Activated T-cell treated with anti-CD3 and anti-CD28 coated beads, Interleukin-2, amount 50 U/mL, for 72 hours (primary cell): ENCODE results near the gene CGB2. TPM values are rescaled to one million over a fixed set of nuclear protein-coding genes. Genes with fewer than 3 reads are reported as not detected.

Experiments
- ATAC-seq, 2 donors: fragments of 150-1000 bp; cut with Tn5 transposase; replicated peaks in 1 of 2; 2 replicates each; pipeline ENCODE4 v1.10.0; 2021; ENCODE audit warnings: moderate library complexity in 2 of 2, mild to moderate bottlenecking in 1 of 2
- DNase-seq, 2 donors: peaks; one replicate each; pipeline ENCODE4 v3.0.0; 2021 to 2022; ENCODE audit warnings: mixed read lengths in 1 of 2
- H3K27ac Mint-ChIP-seq: one replicate; pipeline ENCODE4 v1.8.0; 2022; ENCODE audit warnings: mild to moderate bottlenecking, moderate library complexity, mixed read lengths
- H3K27me3 Mint-ChIP-seq: one replicate; pipeline ENCODE4 v1.8.0; 2022; ENCODE audit warnings: low read depth, mixed read lengths
- H3K36me3 Mint-ChIP-seq, 2 donors: one replicate each; pipeline ENCODE4 v1.8.0; 2022; ENCODE audit warnings: mixed read lengths in 2 of 2, mild to moderate bottlenecking in 1 of 2; ENCODE audit not compliant: insufficient read depth in 2 of 2
- H3K4me1 Mint-ChIP-seq: one replicate; pipeline ENCODE4 v1.8.0; 2022; ENCODE audit warnings: low read depth, mixed read lengths
- H3K4me3 Mint-ChIP-seq, 2 donors: one replicate each; pipeline ENCODE4 v1.8.0; 2022; ENCODE audit warnings: mild to moderate bottlenecking in 2 of 2, mixed read lengths in 2 of 2, moderate library complexity in 2 of 2
- H3K9me3 Mint-ChIP-seq, 2 donors: one replicate each; pipeline ENCODE4 v1.8.0; 2022; ENCODE audit warnings: mixed read lengths in 2 of 2
- total RNA-seq, 2 donors: library from RNA; stranded (reverse); gene quantifications; one replicate each; pipeline ENCODE4 v1.2.3, GENCODE V29; 2022

The CGB2 gene
- total RNA-seq, 2 donors from 2014 or later: 1.4 TPM; not detected in 1

DNA sequence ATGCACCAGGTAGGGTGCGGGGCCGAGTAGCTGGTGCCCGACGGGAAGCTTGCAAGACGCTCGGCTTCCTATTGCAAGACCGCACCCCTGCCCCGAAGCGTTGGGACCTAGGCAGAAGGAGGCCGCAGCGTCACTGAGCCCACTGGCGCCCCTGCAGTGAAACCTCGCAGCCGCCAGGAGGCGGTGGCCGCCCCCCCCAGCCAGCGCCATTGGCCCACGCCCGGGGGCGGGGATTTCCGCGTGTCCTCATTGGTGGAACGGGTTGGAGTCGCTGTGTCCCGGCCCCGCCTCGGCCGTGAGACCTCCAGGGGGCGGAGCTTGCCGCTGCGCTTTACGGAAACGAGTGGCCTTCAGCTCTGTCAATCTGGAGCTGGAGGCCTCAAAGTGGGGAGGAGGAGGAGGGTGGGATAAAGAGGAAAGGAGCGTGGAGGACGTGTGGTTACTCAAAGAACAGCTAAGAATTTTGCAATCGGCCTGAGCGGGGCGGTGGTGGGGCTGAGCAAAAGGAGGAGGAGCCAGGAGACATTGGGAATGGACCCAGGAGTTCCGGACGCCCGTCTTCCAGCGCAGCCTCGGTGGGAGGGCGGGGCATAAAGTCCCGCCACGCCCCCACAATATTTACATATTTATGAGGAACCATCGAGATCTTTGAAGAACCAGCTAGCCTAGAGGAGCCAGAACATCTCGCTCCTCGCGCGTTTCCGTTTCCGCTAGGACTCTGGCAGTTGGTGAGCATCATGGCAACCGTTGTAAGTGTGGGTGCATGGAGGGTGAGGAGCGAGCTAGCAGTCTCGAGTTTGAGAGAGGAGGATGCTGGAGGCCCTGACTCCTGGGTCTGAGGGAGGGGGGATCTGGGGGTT is 38.3 kb upstream of the CGB2 start, which contains the start of the genes GYS1 and RUVBL2:
GYS1 (minus strand) TSS at position 135 of the 860 bp plus-strand sequence. CDS start 197 bp downstream, outside the sequence.
RUVBL2 (plus strand) TSS at position 713 of the 860 bp plus-strand sequence; CDS start at position 738, 25 bp downstream.
- H3K36me3 Mint-ChIP-seq: peaks cover 4 to 7% of the 10 kb centered on the region in 2 donors
- H3K27ac Mint-ChIP-seq: peak within 1 kb of the TSS; percentile 91
- ATAC-seq (peak; percentile 93), DNase-seq (peak; percentile 100)
- peak within 1 kb of the TSS; percentile 90 to 99 for H3K4me3 Mint-ChIP-seq
- H3K9me3 Mint-ChIP-seq: no peaks in the 10 kb centered on the region
- no peaks in the 10 kb centered on the region for H3K27me3 Mint-ChIP-seq
- peaks cover 46% of the 10 kb centered on the region for H3K4me1 Mint-ChIP-seq

DNA sequence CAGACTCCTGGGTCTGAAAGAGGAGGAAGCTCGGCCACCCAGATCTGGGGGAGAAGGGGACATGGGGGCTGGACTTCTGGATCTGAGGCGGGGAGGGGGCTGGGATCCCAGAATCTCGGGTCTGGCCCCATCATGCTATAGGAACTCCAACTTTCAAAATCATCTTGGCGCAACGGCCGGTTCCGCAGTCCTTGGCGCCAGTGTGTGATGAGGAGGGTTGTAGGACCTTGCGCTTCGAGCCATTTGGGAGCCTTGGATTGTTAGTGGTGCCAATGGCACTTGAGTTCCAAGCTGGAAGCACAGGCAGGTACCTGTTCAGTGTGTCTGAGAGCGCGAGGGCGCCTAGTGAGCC is 37.7 kb upstream of the CGB2 start:
- peaks cover 2 to 7% of the 10 kb centered on the region in 2 donors for H3K36me3 Mint-ChIP-seq
- H3K4me1 Mint-ChIP-seq: peaks cover 46% of the 10 kb centered on the region
- H3K9me3 Mint-ChIP-seq: no peaks in the 10 kb centered on the region
- peak overlapping the region; percentile 91 for H3K27ac Mint-ChIP-seq
- ATAC-seq (no peak), DNase-seq (no peak)
- H3K27me3 Mint-ChIP-seq: no peaks in the 10 kb centered on the region
- H3K4me3 Mint-ChIP-seq: peak overlapping the region; percentile 90 to 99

DNA sequence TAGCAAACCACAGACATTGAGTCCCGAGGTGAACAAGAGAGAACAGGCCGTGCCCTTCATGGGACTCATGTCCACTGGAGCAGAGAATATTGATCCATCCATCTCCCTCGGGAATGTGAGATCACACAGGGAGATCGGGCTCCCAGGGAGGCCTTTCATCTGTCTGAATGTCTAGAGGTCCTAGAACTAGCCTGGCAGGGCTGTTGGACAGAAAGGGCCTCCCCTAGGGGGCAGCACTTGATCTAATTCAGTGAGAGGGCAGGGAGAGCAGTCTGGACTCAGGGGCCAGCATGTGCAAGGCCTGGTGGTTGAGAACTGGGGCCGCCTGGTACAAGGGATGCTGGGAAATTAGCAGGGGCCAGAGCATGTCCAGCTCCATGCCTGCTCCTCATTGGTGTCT is 33.7 kb upstream of the CGB2 start:
- Mint-ChIP-seq H3K4me1 (peaks cover 39% of the 10 kb centered on the region), H3K36me3 (peaks cover 3 to 7% of the 10 kb centered on the region in 2 donors), H3K27me3 (no peaks in the 10 kb centered on the region), H3K27ac (no peak overlapping the region), H3K9me3 (no peaks in the 10 kb centered on the region), H3K4me3 (no peak overlapping the region)
- no peak for ATAC-seq
- DNase-seq: peak; percentile 65 to 73

DNA sequence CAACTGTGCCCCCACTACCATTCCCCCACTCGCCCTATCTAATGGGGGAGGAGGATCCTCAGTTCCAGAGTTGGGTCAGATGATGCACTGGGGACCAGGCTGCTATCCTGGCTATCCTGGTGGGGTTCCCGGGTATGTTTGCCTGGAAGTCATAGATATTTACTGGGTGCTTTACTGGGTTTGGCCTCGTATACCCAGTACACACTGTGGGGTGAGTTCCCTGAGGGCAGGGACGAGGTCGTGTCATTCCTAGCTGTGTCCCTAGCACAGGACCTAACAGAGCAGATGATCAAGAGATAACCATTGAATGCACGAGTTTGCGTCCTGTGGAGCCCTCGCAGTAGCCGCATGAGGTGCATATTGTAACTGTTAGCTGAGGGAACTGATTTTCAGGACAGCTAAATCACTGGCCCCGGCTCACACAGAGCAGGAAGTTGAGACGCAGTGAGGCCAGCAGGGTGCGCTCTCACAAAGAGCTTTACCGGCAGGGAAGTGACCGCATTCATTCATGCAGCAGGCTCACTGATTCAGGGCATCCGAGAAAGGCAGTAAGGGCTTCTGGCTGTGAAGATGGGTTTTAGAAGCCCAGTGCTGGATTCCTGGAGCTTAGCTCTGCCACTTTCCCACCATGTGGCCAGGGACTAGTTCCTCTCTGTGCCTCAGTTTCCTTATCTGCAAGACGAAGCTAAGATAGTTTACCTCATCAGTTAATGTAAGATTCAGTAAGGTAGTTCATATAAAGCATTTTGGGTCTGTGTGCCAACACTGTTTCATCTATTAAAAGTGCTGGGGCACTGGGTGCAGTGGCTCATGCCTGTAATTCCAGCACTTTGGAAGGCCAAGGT is 32.0 kb upstream of the CGB2 start:
- ATAC-seq (peak; percentile 73 to 88), DNase-seq (peak; percentile 67 to 71)
- Mint-ChIP-seq H3K36me3 (peaks cover 1 to 10% of the 10 kb centered on the region in 2 donors), H3K4me1 (peaks cover 26% of the 10 kb centered on the region), H3K27ac (no peak overlapping the region), H3K4me3 (no peak overlapping the region), H3K9me3 (no peaks in the 10 kb centered on the region), H3K27me3 (no peaks in the 10 kb centered on the region)

DNA sequence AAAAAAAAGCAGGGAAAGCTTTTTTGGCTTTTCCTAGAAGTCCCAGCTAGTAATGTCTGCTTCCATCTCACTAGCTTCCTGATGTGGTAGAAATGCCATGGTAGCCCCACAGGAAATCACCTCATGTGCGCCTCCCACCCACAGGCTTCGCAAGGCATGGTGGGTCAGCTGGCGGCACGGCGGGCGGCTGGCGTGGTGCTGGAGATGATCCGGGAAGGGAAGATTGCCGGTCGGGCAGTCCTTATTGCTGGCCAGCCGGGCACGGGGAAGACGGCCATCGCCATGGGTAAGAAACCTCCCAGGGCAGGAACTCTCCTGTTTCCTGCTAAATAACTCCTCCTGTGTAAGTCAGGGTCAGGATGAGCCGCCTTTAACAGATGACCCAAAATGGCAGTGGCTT is 27.6 kb upstream of the CGB2 start:
- Mint-ChIP-seq H3K4me1 (peaks cover 8% of the 10 kb centered on the region), H3K27me3 (no peaks in the 10 kb centered on the region), H3K36me3 (peaks cover 4 to 6% of the 10 kb centered on the region in 2 donors), H3K4me3 (no peak overlapping the region), H3K9me3 (no peaks in the 10 kb centered on the region), H3K27ac (no peak overlapping the region)
- DNase-seq: no peak
- ATAC-seq: no peak

DNA sequence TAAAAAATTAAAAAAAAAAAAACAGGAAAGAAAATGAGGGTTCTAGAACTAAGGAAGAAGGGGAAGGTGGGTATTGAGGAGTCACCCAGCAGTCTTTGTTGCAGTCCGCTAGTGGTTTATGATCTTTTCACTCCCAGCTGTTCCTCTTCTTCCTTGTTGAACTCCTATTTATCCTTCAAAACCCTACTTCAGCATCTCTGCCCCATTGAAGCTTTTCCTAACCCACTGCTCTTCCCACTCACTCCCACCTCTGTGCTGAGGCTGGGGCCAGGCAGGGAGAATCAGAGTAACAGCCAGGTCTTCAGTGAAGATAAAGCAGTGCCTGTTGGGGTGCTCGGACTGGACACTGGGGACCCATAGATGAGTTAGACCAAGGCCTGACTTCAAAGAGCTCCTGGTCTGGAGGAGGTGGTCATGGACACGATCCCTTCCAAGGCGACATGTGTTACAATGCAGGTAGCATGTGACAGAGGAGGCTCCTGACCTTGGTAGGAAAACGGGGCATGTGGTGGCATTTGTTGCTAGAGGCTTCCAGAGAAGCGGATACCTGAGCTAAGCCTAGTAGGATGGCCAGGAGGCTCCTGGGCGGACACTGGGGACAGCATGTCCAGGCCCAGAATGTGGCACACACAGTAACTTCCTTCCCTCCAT is 26.6 kb upstream of the CGB2 start:
- H3K27me3 Mint-ChIP-seq: no peaks in the 10 kb centered on the region
- no peak overlapping the region for H3K4me3 Mint-ChIP-seq
- ATAC-seq (no peak), DNase-seq (no peak)
- no peaks in the 10 kb centered on the region for H3K9me3 Mint-ChIP-seq
- H3K36me3 Mint-ChIP-seq: peaks cover 5 to 6% of the 10 kb centered on the region in 2 donors
- H3K27ac Mint-ChIP-seq: no peak overlapping the region
- no peaks in the 10 kb centered on the region for H3K4me1 Mint-ChIP-seq

DNA sequence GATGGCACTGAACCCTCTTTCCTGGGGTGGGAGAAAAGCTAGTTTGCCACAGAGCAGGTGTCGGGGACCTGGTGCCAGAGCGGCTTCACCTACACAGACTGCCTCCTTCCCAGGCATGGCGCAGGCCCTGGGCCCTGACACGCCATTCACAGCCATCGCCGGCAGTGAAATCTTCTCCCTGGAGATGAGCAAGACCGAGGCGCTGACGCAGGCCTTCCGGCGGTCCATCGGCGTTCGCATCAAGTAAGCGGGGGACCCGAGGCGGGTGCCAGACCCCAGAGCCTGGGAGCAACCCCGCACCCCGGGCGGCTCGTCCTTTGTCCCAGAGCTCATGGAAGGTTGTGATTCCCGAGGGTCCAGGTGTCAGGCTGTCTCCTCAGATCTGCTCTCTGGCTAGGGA is 24.8 kb upstream of the CGB2 start:
- DNase-seq (no peak), ATAC-seq (no peak)
- no peaks in the 10 kb centered on the region for H3K9me3 Mint-ChIP-seq
- no peak overlapping the region for H3K4me3 Mint-ChIP-seq
- peaks cover 5 to 11% of the 10 kb centered on the region in 2 donors for H3K36me3 Mint-ChIP-seq
- no peaks in the 10 kb centered on the region for H3K4me1 Mint-ChIP-seq
- no peaks in the 10 kb centered on the region for H3K27me3 Mint-ChIP-seq
- H3K27ac Mint-ChIP-seq: no peak overlapping the region

DNA sequence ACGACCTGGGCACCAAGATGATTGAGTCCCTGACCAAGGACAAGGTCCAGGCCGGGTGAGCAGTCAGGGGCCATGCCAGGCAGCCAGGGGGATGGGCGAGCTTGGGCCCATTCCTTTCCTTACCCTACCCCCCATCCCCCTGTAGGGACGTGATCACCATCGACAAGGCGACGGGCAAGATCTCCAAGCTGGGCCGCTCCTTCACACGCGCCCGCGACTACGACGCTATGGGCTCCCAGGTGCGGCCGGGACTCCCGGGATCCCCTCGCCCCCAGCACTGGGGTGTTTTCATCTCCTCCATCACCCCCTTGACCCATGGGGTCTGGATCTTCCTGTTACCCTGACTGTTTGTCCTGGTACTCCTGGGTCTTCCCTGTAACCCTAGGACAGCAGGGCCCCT is 21.9 kb upstream of the CGB2 start:
- H3K9me3 Mint-ChIP-seq: no peaks in the 10 kb centered on the region
- DNase-seq (no peak), ATAC-seq (no peak)
- H3K27ac Mint-ChIP-seq: no peak overlapping the region
- peaks cover 4 to 6% of the 10 kb centered on the region in 2 donors for H3K36me3 Mint-ChIP-seq
- no peaks in the 10 kb centered on the region for H3K27me3 Mint-ChIP-seq
- H3K4me3 Mint-ChIP-seq: no peak overlapping the region
- H3K4me1 Mint-ChIP-seq: no peaks in the 10 kb centered on the region

DNA sequence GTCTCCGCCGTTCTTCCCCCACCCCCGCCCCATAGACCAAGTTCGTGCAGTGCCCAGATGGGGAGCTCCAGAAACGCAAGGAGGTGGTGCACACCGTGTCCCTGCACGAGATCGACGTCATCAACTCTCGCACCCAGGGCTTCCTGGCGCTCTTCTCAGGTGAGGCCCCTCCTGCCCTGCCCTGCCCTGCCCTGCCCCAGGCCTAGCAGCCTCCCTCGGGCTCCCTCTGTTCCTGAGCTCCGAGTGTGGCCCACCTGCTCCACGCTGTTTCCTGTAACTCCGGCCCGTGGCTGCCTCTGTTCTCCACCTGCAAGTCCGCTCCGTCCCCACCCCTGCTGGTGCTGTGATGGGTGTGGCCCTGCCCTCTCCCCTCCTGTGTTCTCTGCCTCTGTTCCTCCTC is 21.2 kb upstream of the CGB2 start:
- Mint-ChIP-seq H3K27ac (no peak overlapping the region), H3K4me3 (no peak overlapping the region), H3K4me1 (no peaks in the 10 kb centered on the region), H3K9me3 (no peaks in the 10 kb centered on the region), H3K36me3 (peaks cover 1 to 6% of the 10 kb centered on the region in 2 donors), H3K27me3 (no peaks in the 10 kb centered on the region)
- ATAC-seq (no peak), DNase-seq (no peak)

DNA sequence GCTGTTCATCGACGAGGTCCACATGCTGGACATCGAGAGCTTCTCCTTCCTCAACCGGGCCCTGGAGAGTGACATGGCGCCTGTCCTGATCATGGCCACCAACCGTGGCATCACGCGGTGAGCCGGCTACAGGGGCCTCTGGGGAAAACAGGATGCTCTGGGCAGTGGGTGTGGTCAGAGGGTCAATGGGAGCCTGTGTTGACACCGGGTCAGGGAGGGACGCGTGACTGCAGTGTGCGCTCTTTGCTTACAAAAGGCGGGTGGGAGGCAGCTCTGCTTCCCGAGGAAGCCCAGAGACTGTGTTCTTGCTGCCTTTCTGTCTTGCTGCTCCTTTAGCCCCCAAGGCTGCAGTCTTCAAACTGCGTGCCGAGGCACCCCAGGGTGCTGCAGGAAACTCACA is 20.5 kb upstream of the CGB2 start:
- DNase-seq: no peak
- no peak for ATAC-seq
- H3K4me1 Mint-ChIP-seq: no peaks in the 10 kb centered on the region
- no peak overlapping the region for H3K4me3 Mint-ChIP-seq
- peaks cover 1 to 8% of the 10 kb centered on the region in 2 donors for H3K36me3 Mint-ChIP-seq
- H3K9me3 Mint-ChIP-seq: no peaks in the 10 kb centered on the region
- H3K27ac Mint-ChIP-seq: no peak overlapping the region
- no peaks in the 10 kb centered on the region for H3K27me3 Mint-ChIP-seq

DNA sequence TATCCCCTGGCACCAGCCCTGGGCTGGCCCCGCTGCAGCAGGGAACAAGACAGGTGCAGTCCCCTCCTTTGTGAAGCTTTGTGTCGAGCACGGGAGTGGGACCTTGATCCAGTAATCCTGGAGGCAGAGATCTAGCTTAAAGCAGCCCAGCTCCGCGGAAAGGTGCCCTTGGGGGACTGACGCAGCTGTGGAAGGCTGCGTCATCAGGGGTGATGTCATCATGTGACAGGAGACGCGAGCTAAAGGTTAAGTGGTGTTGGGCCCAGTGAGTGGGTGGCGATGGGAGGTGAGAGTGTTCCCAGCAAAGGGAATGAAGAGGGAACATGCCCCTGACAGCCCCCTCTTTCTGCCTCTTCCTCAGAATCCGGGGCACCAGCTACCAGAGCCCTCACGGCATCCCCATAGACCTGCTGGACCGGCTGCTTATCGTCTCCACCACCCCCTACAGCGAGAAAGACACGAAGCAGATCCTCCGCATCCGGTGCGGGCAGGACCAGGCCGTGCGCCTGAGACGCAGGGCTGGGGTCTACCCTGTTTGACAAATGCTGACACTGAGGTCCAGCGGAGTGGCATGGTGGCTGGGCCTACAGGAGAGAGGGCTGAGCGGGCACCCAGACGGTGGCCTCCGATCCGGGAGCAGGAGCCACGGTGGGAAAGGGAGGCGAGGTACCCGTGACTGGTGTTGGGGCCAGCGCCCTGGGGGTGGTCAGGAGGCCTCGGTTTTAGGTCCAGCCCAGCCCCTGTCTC is 17.4 kb upstream of the CGB2 start:
- no peak for ATAC-seq
- no peaks in the 10 kb centered on the region for H3K9me3 Mint-ChIP-seq
- no peak overlapping the region for H3K4me3 Mint-ChIP-seq

DNA sequence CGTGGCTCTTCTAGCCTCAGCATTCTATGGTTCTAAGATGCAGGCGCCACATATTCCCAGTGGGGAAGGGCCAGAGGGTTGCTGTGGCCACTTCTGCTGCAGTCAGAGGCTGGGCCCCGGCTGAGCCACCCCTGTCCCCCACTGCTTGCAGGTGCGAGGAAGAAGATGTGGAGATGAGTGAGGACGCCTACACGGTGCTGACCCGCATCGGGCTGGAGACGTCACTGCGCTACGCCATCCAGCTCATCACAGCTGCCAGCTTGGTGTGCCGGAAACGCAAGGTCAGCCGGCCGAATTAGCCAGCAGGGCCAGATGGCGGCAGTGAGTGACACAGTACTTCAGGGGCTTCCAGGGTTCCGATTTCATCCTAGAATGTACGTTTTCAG is 16.8 kb upstream of the CGB2 start:
- ATAC-seq (no peak), DNase-seq (no peak)
- Mint-ChIP-seq H3K27me3 (peaks cover 11% of the 10 kb centered on the region), H3K36me3 (peaks cover 1 to 7% of the 10 kb centered on the region in 2 donors), H3K4me3 (no peak overlapping the region), H3K27ac (no peak overlapping the region), H3K4me1 (peaks cover 13% of the 10 kb centered on the region), H3K9me3 (no peaks in the 10 kb centered on the region)

More for the DNA sequence above, 17.4 kb upstream of the CGB2 start:
- H3K36me3 Mint-ChIP-seq: peaks cover 1 to 7% of the 10 kb centered on the region in 2 donors
- peaks cover 6% of the 10 kb centered on the region for H3K27me3 Mint-ChIP-seq
- no peak overlapping the region for H3K27ac Mint-ChIP-seq
- no peak for DNase-seq
- H3K4me1 Mint-ChIP-seq: peaks cover 11% of the 10 kb centered on the region
